ENCODE measurements around the gene MTA1.

The MTA1 gene

GRCh38 chr14:105487986-105488777, 68.6 kb downstream of the MTA1 start:
- DNase-seq (ENCODE audit: low spot score) = no peak

GRCh38 chr14:105488781-105489541, 69.3 kb downstream of the MTA1 start:
- no peak for DNase-seq (ENCODE audit: low spot score)

- peak; percentile 84 for DNase-seq (ENCODE audit: low spot score)
Observed at GRCh38 chr14:105489542-105490266, 70.1 kb downstream of the MTA1 start.

GRCh38 chr14:105490267-105490571, 70.6 kb downstream of the MTA1 start:
- no peak for DNase-seq (ENCODE audit: low spot score)

- peak; percentile 100 for DNase-seq (ENCODE audit: low spot score)
Observed at GRCh38 chr14:105490572-105491365, 71.1 kb downstream of the MTA1 start, which contains the start of gene TEDC1. TSS of gene TEDC1 (plus strand) at chr14:105491246. CDS start at chr14:105491376, 130 bp downstream.

GRCh38 chr14:105491366-105491973, 71.8 kb downstream of the MTA1 start:
- peak; percentile 64 for DNase-seq (ENCODE audit: low spot score)

- DNase-seq (ENCODE audit: low spot score) = no peak
Observed at GRCh38 chr14:105492031-105492970, 72.7 kb downstream of the MTA1 start.

- no peak for DNase-seq (ENCODE audit: low spot score)
Observed at GRCh38 chr14:105492971-105493871, 73.6 kb downstream of the MTA1 start.

- DNase-seq (ENCODE audit: low spot score) = no peak
Observed at GRCh38 chr14:105493921-105494605, 74.4 kb downstream of the MTA1 start.

GRCh38 chr14:105494606-105494929, 74.9 kb downstream of the MTA1 start:
- DNase-seq (ENCODE audit: low spot score) = no peak

- no peak for DNase-seq (ENCODE audit: low spot score)
Observed at GRCh38 chr14:105495101-105495989, 75.7 kb downstream of the MTA1 start.

GRCh38 chr14:105495990-105496830, 76.6 kb downstream of the MTA1 start:
- no peak for DNase-seq (ENCODE audit: low spot score)

- no peak for DNase-seq (ENCODE audit: low spot score)
Observed at GRCh38 chr14:105496831-105497591, 77.4 kb downstream of the MTA1 start.

- DNase-seq (ENCODE audit: low spot score) = no peak
Observed at GRCh38 chr14:105497671-105498429, 78.2 kb downstream of the MTA1 start.
